Measurements from ENCODE around the gene TK2.
"Not testable (repeated sequence)": the region's sequence is repeated elsewhere in the genome, so short reads cannot be mapped to it uniquely, and the experiment has no call there.

The TK2 gene

DNA sequence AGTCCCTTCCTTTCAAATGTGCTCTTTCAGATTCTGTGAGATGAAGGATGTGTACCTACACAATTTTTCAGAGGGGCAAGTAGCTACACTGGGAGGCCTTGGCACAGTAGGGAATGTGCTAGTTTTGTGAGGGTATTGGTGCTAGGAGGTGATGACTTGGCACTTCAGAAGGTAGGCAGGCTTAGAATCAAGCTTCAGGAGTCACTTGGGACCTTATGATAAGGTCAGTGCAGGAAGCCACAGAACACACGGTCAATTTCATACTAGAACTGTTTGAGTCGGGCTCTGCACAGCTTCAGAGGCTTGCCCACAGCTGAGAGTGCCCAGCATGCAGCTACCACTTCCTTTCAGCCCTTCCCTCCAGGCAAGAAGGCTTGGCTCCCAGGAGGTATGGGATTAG lies 22.4 kb upstream of the TK2 start:
- DNase-seq (ENCODE audit: low read depth in 2 of 2), result no peak

DNA sequence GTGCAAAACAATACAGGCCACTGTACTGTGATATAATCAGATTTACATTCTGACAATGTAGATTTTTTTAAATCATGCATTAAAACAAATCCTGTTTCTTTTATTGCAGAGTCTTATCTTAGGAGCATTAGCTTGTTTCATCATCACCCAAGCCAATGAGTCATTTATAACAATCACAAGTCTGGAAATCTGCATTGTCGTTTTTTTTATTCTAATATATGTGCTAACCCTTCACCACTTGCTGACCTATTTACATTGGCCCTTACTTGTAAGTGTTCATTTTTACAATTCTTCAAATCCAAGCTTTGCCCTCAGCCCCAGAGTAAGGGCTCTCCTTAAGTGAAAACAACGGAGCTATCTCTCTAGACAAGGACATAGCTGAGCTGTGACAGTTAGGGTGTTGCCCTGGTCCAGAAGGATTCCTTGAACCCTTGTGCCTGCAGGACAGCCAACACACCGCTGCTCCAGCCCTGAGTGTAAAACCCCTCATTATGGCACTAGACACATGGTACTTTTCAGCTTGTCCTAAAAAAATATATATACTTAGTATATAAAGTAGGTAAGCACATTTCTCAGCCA lies 20.0 kb upstream of the TK2 start:
- no peak for DNase-seq (ENCODE audit: low read depth in 2 of 2)

DNA sequence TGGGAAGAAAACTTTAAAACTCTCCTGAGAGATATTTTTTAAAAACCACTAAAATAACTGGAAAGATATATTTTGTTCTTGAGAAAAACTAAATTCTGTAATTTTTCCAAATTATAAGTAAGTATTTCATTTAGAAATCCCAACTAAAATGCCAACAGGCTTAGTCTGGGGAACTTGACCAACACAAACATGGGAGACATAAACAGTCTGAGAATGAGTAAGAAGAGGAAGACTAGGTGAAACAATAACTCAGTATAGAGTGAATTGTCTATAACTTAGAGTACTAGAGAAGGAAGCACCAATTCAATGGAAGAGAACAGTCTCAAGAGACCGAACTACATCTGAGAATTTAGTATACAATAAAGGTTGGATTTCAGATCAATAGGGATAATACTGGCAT lies 19.2 kb upstream of the TK2 start:
- DNase-seq (ENCODE audit: low read depth in 2 of 2), result no peak

DNA sequence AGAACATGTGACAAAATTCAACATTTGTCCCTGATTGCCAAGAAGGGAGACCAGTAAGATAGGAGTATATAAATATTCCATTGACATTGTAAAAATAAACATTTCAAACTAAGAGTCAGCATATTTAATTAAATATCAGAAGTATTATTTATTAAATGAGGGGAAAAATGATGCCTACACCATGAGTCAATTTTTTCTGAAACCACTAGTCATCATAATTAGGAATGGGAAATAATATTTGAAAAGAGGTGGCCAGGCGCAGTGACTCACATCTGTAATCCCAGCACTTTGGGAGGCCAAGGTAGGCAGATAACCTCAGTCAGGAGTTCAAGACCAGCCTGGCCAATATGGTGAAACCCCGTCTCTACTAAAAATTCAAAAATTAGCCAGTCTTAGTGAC lies 18.4 kb upstream of the TK2 start:
- DNase-seq (ENCODE audit: low read depth in 2 of 2), result no peak

DNA sequence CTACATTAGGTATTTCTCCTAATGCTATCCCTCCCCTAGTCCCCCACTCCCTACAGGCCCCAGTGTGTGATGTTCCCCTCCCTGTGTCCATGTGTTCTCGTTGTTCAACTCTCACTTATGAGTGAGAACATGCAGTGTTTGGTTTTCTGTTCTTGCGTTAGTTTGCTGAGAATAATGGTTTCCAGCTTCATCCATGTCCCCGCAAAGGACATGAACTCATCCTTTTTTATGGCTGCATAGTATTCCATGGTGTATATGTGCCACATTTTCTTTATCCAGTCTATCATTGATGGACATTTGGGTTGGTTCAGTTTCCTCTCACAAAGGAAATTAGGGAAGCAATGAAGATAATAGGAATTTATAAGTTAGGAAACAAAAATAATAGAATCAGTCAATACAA lies 17.3 kb upstream of the TK2 start:
- not testable (repeated sequence) for DNase-seq (ENCODE audit: low read depth in 2 of 2)

DNA sequence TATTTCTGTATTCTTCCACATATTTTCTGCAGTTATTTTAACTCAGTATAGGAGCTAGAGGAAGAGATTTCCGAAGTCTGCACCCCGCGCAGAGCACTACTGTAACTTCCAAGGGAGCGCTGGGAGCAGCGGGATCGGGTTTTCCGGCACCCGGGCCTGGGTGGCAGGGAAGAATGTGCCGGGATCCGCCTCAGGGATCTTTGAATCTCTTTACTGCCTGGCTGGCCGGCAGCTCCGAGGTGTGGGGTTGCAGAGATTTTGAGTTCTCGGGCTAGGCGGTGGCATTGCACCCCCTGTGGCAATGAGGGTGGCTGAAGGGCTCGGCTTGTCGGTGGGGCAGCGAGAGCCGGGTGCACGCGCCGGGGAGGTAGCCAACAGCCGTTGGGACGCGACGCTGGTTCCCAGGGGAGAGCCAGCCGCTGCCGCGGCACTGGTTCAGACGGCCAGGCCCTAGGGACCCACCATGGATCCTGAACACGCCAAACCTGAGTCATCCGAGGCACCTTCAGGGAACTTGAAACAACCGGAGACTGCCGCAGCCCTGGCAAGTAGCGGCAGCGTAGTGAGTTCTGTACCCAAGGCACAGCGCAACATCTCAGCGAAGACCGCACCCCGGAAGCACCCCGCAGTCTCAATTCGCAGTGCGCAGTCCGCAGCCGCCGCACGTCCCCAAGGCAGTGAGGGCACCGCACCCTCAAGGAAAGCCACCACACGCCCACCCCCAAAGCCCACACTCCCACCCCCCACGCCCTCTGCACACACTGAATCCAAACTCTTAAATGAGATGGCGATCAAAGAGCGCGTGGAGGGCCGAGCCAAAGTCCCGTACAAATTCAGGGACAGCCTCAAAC lies 16.4 kb upstream of the TK2 start, which contains the start of gene CMTM1:
TSS of gene CMTM1 (plus strand) at position 389 of the 851 bp plus-strand sequence. CDS start at position 464, 75 bp downstream.
- no peak for DNase-seq (ENCODE audit: low read depth in 2 of 2)

DNA sequence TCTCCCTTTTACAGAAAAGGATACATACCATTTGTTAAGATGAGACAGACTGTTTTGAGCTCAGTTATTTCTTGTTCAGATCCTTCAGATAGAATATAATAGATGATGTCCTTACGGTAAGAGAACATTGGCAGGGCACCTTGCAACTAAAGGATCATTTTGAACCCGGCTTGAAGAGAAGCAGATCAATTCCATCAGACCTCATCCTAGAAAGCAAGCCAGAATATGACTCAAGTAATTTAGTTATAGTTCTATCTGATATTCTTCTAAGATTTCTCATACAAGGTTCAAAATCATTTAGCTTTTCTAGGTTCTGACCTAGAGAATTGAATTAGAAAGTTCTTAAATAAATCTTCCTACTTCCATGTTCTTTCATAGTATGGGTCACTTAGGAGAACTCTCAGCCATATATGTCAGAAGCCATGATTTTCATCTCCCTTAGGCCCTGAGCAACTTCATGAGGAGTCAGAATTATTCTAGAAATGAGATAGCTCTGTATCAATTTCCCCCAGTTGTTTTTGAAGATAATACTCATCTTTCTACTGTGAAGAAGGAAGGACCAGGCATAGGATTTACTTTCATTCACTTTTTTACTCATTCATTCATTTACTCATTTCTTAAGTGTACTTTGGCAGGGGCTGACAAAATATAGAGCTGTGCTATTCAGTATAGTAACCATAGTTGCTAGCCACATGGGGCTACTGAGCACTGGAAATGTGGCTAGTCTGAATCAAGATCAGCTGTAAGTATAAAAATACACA lies 13.8 kb upstream of the TK2 start:
- no peak for DNase-seq (ENCODE audit: low read depth in 2 of 2)

DNA sequence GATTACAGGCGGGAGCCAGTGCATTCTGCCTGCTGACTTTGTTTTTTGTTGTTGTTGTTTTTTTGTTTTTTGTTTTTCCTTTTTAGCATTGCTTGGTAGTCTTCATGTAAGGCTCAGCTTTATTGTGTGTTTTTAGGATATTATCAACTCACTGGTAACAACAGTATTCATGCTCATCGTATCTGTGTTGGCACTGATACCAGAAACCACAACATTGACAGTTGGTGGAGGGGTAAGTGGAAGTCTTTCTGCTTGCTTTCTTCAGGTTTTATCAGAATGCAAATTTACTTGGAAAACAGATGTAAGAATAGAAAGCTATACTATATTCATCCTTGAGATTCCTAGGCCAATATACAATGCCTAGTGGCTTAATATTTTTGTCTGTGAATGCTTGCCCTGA lies 13.1 kb upstream of the TK2 start:
- no peak for DNase-seq (ENCODE audit: low read depth in 2 of 2)

DNA sequence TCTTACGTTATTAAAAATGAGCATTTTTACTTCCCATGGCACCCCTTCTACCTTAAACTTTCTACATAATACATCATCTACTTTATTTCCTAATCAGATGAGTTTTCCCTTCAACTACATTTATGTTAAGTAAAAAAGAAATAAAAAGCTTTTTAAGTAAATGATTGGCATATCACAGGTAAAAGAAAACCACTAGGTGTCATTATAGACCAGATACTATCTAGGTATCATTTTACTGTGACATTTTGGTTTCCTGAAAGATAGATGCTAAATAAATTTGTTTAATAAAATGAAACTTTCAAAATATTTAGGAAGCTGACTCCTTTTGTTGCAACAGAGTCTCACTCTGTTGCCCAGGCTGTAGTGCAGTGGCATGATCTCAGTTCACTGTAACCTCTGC lies 12.5 kb upstream of the TK2 start:
- no peak for DNase-seq (ENCODE audit: low read depth in 2 of 2)

DNA sequence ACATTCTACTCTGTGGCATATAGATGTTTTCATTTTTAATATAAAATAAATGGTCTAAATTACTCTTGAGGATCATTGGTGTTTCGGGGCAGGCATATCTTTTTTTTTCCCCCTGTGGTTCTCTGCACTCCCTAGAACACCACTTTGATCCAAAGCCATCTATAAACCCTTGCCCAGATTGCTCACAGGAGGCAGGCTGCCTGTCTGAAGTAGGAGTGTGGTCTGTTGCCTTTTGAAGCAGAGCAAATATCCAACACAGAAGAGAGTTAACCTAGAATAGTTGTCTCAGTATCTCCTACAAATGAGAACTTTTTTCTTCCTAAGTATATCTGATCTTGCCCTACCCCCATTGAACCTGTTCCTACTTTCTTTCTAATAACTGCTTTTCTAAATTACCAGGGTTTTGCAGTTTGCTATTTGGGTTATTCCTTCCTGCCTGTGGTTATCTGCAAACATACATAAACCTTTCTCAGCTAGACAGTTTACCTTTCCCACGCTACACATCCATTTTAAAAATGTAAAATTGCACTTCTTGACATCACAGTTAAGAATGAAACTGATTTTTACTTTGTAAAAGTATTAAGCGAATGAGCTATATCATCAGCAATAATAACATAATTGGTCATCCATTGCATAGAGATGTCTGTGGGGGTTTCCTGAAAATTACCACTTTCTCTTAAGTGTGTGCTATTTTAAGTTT lies 11.6 kb upstream of the TK2 start:
- no peak for DNase-seq (ENCODE audit: low read depth in 2 of 2)

DNA sequence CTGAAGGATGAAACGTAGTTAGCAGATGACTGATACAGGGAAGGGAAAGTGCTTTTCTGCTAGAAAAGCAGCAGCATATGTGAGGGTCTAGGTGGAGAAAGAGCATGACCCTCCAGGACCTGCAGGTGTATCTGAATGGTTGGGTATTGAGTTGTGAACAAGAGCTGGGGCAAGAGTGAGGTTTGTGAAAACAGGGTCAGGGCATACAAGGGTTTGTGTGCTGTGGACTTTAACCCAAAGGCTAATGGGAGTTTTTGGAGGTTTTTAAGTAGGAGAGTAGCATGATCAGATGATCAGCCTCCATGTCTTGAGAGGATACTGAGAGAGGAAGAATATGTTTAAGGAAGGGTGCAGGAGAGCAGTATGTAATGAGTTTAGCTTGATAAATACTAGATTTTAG lies 10.2 kb upstream of the TK2 start:
- DNase-seq (ENCODE audit: low read depth in 2 of 2), result no peak

DNA sequence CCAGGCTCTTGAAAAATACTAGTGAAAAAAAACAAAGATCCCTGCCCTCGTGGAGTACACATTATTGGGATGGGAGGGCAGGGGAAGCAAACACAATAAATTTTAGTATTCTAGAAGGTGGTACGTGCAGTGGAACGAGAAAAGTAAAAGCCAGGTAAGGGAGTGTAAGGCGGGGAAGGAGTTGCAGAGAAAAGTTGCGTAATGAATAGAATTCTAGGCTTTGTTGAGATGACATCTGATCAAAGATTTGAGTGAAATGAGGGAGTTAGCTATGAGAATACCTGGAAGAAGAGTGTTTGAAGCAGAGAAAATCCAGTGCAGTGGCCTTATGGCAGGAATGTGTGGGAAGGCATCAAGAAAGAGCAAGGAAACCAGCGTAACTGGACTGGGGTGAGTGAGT lies 4.6 kb upstream of the TK2 start:
- DNase-seq (ENCODE audit: low read depth in 2 of 2), result no peak

DNA sequence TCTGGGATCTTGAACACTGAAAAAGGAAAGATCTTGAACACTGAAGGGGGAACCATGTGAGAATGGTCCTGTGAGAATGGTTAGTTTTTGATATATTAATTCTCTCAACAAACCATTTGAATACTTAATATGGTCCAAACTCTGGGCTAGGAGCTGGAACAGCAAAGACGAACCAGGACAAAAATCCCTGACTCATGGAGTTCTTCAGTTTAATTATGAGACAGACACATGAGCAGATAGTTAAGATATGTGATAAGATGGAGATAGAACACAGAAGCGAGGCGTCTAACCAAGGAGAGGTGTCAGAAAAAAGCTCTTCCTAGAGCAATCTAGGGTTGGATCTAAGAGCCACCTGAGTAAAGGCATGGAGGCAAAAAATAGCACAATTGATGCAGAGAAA lies 4.1 kb upstream of the TK2 start:
- no peak for DNase-seq (ENCODE audit: low read depth in 2 of 2)

DNA sequence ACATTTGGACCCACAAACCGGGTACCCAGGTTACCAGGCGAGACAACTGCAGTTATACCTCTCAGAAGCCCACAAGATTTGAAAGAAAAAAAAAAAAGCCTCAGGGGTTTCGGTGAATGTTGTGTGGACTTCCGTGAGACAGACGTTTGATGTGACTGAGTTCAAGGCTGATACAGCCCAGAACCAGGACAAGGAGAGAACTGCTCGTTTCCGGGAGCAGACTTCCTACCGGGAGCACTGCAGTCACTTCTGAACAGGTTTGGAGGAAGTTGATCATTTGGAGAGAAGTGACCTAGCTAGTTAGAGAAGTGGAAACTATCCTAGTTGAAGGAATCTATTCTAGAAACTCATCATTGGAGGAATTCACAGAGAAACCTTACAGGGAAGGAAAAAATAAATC lies 3.3 kb upstream of the TK2 start:
- DNase-seq (ENCODE audit: low read depth in 2 of 2), result no peak

DNA sequence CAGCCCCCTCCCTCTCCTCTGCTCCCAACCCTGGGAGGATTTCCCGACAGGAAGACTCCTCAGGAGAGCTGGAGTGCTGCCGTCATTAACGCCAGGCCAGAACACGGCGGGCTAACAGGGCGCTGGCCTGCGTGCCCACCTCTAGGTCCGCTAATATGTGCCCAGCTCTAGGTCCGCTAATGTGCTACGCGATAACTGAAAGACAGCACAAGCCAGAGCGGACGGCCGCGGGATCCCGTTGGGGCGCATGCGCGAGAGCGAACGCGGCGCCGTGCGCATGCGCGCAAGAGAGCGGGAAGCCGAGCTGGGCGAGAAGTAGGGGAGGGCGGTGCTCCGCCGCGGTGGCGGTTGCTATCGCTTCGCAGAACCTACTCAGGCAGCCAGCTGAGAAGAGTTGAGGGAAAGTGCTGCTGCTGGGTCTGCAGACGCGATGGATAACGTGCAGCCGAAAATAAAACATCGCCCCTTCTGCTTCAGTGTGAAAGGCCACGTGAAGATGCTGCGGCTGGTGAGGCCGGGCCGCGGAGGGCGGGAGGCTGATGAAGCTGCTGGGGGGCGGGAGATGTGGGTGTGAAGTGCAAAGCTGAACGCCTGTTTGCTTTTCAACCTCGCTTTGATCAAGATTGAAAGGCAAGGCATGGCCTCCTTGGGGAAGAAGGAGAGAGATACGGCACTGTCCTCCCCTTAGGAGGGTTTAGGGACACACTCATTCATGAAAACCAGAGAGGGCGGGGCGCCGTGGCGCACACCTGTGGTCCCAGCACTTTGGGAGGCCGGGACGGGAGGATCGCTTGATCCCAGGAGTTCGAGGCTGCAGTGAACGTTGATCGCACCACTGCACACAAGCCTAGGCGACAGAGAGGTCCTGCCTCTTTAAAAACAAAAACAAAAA lies 2.6 kb upstream of the TK2 start, which contains the start of gene CKLF:
TSS of gene CKLF (plus strand) at position 291 of the 892 bp plus-strand sequence. CDS start at position 431, 140 bp downstream.
- peak; percentile 83 to 84 for DNase-seq (ENCODE audit: low read depth in 2 of 2)

DNA sequence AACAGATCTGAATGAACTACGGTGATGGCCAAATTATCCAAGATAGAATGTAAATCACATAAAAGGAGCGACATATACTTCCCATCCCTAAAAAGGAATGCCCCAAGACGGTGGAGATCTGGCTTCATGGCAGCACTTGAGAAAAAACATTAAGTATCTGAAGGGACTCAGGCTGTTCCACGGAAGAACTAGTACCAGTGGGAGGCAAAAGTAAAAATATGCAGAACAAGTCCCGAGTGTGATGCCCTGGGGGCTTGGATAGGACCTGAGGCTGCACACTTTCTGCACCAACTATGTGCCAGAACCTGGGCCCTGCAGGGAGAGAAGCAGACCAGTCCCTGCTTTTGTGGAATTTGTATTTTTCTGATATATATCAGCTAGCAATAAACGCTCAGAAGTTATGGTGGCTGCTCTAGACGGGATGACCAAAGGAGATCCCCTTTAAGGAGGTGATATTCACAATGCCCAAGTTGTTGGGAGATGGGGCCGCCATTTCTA lies 1.9 kb upstream of the TK2 start:
- no peak for DNase-seq (ENCODE audit: low read depth in 2 of 2)

DNA sequence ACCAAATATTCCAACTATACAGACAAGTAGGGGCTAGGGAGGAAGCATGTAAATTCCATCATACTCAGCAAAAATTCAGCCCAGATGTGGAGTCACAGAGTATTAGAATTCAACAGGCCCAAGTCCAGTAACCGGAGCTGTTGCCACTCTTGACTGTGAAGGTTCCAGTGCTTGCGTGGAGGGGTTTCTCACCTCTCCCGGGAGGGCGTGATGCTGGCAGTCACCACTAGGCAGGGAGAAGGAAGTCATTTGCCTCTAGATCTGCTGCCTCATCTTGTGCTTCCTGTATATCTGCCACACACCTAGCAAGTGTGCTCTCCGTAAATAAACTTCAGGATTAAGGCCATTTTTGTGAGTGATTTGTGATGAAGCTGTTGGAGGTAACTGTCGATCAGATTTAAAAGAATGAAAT lies 1.4 kb upstream of the TK2 start:
- no peak for DNase-seq (ENCODE audit: low read depth in 2 of 2)

DNA sequence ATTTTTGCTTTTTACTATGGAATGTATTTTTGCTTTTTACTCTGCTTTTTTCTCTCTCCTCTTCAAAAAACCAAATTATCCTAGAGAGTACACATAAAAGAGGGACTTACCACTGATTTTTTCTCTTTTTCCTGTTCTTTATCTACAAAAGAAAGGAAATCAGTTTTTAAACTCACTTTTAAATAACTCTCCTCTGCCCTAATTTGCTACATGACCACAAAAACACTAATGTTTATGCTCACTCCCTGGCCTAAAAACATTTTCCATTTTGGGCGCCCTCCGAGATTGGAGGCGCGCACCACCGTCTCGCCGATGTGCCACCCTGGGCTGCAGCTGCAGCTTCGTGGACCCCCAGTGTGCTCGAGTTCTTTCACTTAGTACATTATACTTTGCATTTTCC lies 1.1 kb downstream of the TK2 start:
- no peak for DNase-seq (ENCODE audit: low read depth in 2 of 2)

DNA sequence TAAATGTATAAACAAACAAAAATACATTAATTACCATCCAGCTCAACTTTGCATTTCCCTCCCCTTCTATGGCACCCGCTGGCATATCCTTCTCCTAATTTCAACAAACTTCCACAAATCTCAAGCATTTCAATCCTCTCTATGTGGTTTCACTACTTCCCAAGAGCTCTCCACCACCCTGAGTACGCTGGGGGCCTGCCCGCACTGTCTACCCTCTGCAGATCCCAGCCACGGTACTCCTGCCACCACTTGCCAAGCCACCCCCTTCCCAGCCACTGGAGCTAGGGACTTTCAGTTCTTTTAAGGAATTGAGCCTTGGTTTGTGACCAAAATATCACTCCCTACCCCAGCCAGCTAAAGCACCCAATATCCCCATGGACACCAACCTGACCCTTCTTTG lies 1.9 kb downstream of the TK2 start:
- DNase-seq (ENCODE audit: low read depth in 2 of 2), result no peak

DNA sequence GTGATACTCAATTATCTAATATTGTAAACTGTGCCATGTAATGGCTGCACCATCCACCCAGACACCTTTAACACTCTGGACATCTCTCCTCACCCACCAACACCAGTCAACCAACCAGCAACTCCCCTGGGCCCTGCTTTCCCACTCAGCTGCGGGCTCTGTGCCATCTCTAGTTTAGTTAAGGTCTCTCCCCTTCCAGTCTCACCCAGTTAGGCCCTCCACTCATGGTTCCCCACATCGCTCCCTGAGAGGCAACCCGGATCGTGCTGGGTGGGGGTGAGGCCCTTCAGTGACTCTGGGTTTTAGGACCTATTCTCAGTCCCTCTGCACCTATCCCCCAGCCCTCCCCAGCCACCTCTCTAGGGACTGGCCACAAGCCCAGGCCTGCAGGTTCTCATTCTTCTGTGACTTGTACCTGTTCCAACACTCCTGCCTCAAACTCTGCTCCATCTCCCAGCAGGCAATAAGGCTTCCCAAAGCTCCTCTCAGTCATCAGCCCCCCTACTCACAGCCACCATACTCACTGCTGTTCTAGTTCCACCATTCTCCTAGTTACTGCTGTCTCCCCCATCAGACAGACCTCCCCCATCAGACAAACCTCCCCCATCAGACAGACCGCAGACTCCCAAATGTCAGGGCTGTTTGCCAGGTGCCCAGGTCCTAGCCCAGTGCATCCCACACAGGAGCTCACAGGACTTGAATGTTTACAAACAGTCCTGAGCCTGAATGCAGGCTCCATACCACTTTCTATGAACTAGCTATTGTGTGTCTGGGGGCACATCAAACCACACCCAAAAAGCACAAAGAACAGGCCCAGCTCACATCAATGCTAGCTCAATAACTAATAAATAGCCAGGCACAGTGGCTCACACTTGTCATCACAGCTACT lies 2.6 kb downstream of the TK2 start:
- DNase-seq (ENCODE audit: low read depth in 2 of 2), result no peak
